Progenitor cell of endocrine pancreas (in vitro differentiated cells): Measurements from ENCODE around the gene TLL2. TPM values are rescaled to one million over a fixed set of nuclear protein-coding genes. Genes with fewer than 3 reads are reported as not detected.

Source experiments
- DNase-seq: peaks from one replicate; pipeline ENCODE4 v3.0.0; 2021; ENCODE audit warnings: low spot score; ENCODE audit not compliant: unreplicated experiment
- H3K27ac Mint-ChIP-seq: 2 replicates; pipeline ENCODE4 v1.8.0; 2021; ENCODE audit warnings: mild to moderate bottlenecking, moderate library complexity, mixed read lengths
- H3K27me3 Mint-ChIP-seq: 2 replicates; pipeline ENCODE4 v1.8.0; 2021; ENCODE audit warnings: mixed read lengths
- H3K36me3 Mint-ChIP-seq: 2 replicates; pipeline ENCODE4 v1.8.0; 2022; ENCODE audit warnings: mixed read lengths; ENCODE audit not compliant: insufficient read depth
- H3K4me1 Mint-ChIP-seq: 2 replicates; pipeline ENCODE4 v1.8.0; 2021; ENCODE audit warnings: low read depth, mixed read lengths
- H3K4me3 Mint-ChIP-seq: 2 replicates; pipeline ENCODE4 v1.8.0; 2021; ENCODE audit warnings: low read depth, mild to moderate bottlenecking, moderate library complexity, mixed read lengths
- H3K9me3 Mint-ChIP-seq: 2 replicates; pipeline ENCODE4 v1.8.0; 2021; ENCODE audit warnings: low read depth, mixed read lengths
- total RNA-seq: library from RNA; stranded (reverse); gene quantifications from 2 replicates; pipeline ENCODE4 v1.2.1, GENCODE V29; 2021
- TF ChIP-seq, protein P1 (sequence below): fragments of 200-600 bp; sonication (generic); IDR thresholded peaks from one replicate; pipeline ENCODE4 v1.5.0; 2021; ENCODE audit warnings: antibody characterized with exemption, mild to moderate bottlenecking; ENCODE audit not compliant: unreplicated experiment

TLL2 gene
- total RNA-seq, 1 donor from 2014 or later: 0.60 TPM

DNA sequence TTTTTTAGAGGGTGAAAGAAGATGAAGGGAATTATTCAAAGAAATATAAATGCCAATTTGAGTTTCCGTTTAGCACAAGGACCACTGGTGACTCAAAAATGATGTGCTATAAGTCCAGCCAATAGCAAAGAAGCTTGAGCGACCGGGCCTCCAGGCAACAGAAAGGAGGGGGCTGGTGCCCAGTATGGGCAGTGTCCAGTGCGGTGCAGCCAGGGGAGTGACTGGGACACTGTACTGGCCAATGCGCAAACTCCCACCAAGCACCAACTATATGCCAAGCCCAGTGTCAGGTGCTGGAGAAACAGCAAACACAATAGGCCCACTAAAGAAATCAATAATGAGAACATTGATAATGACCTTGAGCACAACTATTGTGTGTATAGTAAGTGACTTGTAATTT is 144.8 kb downstream of the TLL2 start:
- Mint-ChIP-seq H3K36me3 (no peaks in the 10 kb centered on the region), H3K9me3 (no peaks in the 10 kb centered on the region), H3K4me1 (peaks cover 14% of the 10 kb centered on the region), H3K27ac (no peak overlapping the region), H3K4me3 (no peak overlapping the region), H3K27me3 (peaks cover 15% of the 10 kb centered on the region)
- TF ChIP-seq, protein P1, sequence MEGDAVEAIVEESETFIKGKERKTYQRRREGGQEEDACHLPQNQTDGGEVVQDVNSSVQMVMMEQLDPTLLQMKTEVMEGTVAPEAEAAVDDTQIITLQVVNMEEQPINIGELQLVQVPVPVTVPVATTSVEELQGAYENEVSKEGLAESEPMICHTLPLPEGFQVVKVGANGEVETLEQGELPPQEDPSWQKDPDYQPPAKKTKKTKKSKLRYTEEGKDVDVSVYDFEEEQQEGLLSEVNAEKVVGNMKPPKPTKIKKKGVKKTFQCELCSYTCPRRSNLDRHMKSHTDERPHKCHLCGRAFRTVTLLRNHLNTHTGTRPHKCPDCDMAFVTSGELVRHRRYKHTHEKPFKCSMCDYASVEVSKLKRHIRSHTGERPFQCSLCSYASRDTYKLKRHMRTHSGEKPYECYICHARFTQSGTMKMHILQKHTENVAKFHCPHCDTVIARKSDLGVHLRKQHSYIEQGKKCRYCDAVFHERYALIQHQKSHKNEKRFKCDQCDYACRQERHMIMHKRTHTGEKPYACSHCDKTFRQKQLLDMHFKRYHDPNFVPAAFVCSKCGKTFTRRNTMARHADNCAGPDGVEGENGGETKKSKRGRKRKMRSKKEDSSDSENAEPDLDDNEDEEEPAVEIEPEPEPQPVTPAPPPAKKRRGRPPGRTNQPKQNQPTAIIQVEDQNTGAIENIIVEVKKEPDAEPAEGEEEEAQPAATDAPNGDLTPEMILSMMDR: no peak
- DNase-seq: no peak

DNA sequence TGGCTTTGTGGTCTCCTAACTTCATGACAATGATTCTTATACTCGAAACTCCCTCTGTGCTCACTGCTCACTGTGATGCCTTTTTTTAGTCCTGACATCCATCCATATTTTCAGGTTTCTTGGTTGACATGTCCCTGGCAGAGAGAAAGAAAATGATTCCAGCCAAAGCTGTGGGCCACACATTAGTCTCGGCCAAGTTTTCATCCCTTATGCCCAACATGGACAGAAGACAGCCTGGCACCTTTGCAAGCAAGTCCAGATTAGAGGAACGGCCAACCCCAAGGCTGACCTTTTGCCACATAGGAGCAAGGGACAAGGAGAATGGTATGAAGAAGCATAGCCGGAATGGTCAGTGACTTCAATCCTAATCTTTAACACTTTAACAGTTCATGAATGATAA is 146.3 kb downstream of the TLL2 start:
- no peaks in the 10 kb centered on the region for H3K36me3 Mint-ChIP-seq
- DNase-seq: no peak
- H3K27me3 Mint-ChIP-seq: peaks cover 5% of the 10 kb centered on the region
- no peak overlapping the region for H3K27ac Mint-ChIP-seq
- peaks cover 14% of the 10 kb centered on the region for H3K4me1 Mint-ChIP-seq
- no peak overlapping the region for H3K4me3 Mint-ChIP-seq
- H3K9me3 Mint-ChIP-seq: no peaks in the 10 kb centered on the region
- TF ChIP-seq, protein P1: no peak

DNA sequence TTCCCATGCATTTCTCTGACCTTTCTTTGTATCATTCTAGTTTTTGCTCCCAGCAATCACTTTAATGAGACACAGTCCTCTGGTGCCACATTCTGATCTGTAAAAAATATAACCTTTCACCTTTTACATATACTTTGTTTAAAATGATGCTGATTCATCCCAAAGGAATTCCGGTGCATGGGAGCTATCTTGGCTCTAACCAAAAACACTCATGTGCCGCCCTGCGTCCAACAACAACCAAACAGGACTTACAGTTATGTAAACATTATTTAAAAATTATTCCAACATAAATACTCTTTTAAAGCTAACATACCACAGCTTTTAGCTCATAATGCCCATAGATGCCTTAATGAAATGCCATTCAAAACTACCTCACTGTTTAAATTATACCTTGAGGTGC is 147.2 kb downstream of the TLL2 start:
- TF ChIP-seq, protein P1: no peak
- Mint-ChIP-seq H3K4me1 (peaks cover 14% of the 10 kb centered on the region), H3K9me3 (no peaks in the 10 kb centered on the region), H3K27me3 (no peaks in the 10 kb centered on the region), H3K4me3 (no peak overlapping the region), H3K36me3 (no peaks in the 10 kb centered on the region), H3K27ac (no peak overlapping the region)
- no peak for DNase-seq

DNA sequence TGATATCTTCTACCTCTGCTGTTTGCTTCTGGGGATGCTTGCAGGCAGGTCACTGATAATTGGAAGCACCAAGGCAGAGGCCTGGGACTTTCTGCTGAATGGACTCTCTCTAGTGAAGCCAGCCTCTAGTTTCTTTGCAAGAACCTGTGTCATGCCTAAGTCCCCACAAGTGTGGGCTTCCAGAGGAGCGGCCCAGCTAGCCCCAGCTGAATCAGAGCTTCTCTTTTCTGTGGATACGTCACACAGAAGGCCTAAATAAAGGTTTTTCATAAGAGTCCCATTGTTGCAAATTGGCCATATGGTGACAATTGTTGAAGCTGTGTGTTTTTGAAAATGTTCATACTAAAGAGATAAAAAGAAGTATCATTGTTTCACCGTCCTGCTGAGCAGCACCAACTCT is 148.2 kb downstream of the TLL2 start:
- DNase-seq: no peak
- H3K36me3 Mint-ChIP-seq: no peaks in the 10 kb centered on the region
- H3K9me3 Mint-ChIP-seq: no peaks in the 10 kb centered on the region

GRCh38 chr10:96360766-96361165 is 153.0 kb downstream of the TLL2 start:
- no peak overlapping the region for H3K27ac Mint-ChIP-seq
- no peak for DNase-seq
- TF ChIP-seq, protein P1: no peak
- H3K4me3 Mint-ChIP-seq: no peak overlapping the region
- H3K4me1 Mint-ChIP-seq: peaks cover 7% of the 10 kb centered on the region
- no peaks in the 10 kb centered on the region for H3K36me3 Mint-ChIP-seq
- H3K9me3 Mint-ChIP-seq: no peaks in the 10 kb centered on the region
- peaks cover 4% of the 10 kb centered on the region for H3K27me3 Mint-ChIP-seq

More for the DNA sequence above, 148.2 kb downstream of the TLL2 start:
- Mint-ChIP-seq H3K27ac (no peak overlapping the region), H3K4me1 (peaks cover 14% of the 10 kb centered on the region), H3K27me3 (no peaks in the 10 kb centered on the region), H3K4me3 (no peak overlapping the region)
- TF ChIP-seq, protein P1: no peak
